HG03342 (cell line): ENCODE measurements around the gene CLEC11A.
"Not testable (repeated sequence)": the region's sequence is repeated elsewhere in the genome, so short reads cannot be mapped to it uniquely, and the experiment has no call there.

ENCODE experiments used
- ATAC-seq: cut with Tn5 transposase; IDR thresholded peaks from one replicate; pipeline ENCODE4 v1.9.1; 2021; ENCODE audit warnings: mild to moderate bottlenecking, moderate library complexity; ENCODE audit not compliant: unreplicated experiment

Gene CLEC11A

DNA sequence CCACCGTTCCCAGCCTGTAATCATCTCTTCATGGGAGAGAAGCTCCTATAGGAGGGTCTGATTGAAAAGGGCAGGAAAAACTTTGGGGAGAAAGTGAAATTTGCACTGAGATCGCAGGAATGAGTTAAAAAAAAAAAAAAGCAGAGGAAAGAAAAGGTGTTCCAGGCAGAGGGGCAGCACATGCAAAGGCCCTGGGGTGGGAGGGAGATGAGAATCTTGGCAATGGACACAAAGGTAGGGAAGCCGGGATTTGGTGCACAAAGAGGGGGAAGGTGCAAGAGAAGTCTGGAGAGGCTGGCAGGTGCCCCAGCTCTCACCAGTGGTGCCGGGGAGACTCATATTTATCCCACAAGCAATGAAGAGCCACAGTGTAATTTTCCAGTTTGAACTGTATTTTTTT, 30.7 kb downstream of the CLEC11A start:
- ATAC-seq: no peak

DNA sequence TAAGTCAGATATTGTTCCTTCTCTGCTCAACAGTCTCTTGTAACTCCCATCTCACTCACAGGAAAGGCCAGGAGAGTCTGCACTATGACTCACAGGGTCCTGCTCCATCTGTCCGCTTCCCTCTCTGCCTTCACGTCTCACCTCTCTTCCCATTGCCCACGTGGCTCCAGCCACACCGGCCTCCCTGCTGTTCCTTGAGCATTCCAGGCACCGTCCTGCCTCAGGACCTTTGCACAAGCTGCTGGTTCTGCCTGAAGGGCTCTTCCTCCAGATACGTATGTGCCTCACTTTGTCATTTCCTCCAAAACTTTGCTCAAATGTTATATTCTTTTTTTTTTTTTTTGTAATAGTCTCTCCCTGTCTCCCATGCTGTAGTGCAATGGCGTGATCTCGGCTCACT, 33.1 kb downstream of the CLEC11A start:
- ATAC-seq: not testable (repeated sequence)

DNA sequence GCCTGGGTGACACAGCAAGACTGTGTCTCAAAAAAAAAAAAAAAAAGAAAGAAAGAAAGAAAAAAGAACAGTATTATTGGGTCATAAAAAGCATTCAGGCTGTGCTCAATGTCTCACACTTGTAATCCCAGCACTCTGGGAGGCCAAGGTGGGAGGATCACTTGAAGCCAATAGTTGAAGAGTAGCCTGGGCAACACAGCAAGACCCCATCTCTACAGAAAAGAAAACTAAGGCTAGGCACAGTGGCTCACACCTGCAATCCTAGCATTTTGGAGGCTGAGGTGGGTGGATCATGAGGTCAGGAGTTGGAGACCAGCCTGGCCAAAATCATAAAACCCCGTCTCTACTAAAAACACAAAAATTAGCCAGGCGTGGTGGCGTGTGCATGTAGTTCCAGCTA, 34.5 kb downstream of the CLEC11A start:
- ATAC-seq: not testable (repeated sequence)

DNA sequence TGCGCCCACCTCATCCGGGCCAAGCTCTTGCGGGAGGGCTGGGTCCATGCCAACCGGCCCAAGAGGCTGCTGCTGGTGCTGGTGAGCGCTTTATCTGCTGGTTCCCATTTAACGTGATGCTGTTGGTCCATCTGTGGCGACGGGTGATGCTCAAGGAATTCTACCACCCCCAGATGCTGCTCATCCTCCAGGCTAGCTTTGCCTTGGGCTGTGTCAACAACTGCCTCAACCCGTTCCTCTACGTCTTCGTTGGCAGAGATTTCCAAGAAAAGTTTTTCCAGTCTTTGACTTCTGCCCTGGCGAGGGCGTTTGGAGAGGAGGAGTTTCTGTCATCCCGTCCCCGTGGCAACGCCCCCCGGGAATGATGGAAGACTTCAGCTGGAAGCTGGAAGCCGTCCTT, 35.9 kb downstream of the CLEC11A start:
- not testable (repeated sequence) for ATAC-seq

DNA sequence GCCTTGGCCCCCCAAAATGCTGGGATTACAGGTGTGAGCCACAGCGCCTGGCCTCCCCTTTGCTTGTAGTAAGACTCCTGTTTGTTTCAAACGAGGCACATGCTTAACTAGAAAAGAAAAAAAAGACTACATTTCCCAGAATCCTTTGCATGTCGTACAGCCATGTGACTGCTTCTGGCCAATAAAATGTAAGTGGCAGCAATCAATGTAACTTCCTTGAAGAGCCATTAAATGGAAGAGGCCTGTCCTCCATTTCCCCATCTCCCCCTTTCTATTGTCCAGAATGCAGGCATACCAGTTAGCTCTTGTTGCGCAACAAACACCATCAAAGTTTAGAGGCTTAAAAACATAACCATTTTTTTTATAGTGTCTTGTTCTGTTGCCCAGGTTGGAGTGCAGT, 36.7 kb downstream of the CLEC11A start:
- no peak for ATAC-seq

DNA sequence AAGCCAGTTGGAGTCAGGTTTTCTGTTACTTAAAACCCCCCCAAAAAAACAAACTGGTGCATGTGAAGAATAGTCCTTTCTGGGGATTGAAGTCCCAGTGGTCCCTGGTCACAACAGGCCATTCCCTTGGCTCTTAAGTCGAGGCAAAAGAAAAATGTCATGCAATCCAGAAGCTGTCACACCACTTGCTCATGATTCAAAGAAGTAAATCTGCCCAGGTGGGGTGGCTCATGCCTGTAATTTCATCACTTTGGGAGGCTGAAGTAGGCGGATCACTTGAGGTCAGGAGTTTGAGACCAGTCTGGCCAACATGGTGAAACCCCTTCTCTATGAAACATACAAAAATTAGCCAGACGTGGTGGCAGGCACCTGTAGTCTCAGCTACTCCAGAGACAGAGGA, 38.3 kb downstream of the CLEC11A start:
- not testable (repeated sequence) for ATAC-seq

DNA sequence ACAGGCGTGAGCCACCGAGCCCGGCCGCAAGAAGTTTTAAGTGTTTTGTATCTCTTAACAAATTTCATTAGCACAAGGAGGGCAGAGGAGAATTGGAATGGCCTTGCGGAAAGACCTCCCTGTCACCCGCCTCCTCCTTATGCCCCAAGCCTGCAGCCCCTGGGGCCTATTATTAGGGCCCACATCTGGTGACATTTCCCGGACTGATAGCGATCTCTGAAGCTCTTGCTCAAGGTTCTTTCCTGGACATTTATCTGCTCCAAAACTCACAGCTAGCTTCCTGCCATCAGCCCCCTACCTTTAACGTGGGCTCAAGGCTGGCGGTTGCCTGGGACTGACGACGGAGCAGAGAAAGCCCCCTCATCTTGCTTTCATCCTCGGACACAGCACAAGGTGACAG, 40.4 kb downstream of the CLEC11A start:
- not testable (repeated sequence) for ATAC-seq

DNA sequence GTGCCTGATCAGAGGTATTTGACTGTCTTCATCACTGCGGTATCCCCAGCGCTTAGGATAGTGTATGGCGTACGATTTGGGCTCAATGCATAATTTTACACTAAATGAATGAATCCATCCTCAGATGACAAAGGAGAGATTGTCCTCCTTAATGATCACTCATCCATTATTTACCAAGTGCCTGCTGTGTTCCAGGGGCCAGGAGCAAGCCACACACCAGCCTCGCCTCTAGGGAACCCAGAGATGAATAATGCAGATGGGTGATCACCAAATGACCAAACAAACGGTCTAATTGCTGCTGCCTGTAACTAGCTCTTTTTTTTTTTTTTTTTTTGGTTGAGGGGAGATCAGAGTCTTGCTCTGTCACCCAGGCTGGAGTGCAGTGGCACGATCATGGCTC, 41.2 kb downstream of the CLEC11A start:
- no peak for ATAC-seq

DNA sequence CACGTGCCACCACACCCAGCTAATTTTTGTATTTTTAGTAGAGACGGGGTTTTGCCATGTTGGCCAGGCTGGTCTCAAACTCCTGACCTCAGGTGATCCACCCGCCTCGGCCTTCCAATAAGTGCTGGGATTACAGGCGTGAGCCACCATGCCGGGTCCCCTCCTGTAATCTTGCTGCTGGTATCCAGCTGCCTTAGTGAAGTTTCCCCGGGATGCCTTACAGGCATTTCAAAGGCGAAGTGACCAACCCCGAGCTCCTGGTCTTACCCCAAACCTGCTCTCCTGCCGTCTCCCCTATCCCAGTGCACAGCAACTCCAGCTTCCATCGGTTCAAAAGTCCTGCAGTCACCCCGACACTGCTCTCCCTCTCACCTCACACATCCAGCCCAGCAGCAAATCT, 43.6 kb downstream of the CLEC11A start:
- ATAC-seq: not testable (repeated sequence)

DNA sequence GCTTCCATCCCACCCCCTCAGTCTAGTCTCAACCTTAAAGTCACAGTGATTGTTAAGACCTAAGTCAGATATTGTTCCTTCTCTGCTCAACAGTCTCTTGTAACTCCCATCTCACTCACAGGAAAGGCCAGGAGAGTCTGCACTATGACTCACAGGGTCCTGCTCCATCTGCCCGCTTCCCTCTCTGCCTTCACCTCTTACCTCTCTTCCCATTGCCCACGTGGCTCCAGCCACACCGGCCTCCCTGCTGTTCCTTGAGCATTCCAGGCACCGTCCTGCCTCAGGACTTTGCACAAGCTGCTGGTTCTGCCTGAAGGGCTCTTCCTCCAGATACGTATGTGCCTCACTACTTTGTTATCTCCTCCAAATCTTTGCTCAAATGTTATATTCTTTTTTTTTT, 44.1 kb downstream of the CLEC11A start:
- not testable (repeated sequence) for ATAC-seq

DNA sequence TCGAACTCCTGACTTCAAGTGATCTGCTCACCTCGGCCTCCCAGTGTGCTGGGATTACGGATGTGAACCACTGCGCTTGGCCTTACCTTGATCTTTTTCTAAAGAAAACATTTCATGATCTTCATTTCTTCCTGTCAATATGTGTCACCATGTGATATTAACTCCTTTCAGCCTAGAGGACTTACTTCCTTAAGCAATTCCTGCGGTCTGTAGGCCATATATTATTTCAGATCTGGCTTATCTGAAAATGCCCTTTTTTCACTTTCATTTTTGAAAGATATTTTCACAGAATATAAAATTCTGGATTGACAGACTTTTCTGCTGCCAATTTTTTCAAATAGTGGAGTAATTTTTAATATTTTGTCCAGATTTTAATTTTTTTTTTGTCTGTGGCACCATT, 45.1 kb downstream of the CLEC11A start:
- no peak for ATAC-seq

DNA sequence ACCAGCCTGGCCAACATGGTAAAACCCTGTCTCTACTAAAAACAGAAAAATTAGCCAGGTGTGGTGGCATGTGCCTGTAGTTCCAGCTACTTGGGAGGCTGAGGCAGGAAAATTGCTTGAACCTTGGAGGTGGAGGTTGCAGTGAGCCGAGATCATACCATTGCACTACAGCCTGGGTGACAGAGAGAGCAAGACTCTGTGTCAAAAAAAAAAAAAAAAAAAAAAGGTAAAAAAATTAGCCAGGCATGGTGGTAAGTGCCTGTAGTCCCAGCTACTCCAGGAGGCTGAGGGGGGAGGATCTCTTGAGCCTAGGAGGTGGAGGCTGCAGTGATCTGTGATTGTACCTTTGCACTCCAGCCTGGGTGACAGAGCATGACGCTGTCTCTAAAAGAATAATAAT, 47.0 kb downstream of the CLEC11A start, which contains the start of gene GPR32:
Gene GPR32 (plus strand): TSS at position 301 of the 400 bp plus-strand sequence. CDS start 137 bp downstream, outside the sequence.
- ATAC-seq: not testable (repeated sequence)

DNA sequence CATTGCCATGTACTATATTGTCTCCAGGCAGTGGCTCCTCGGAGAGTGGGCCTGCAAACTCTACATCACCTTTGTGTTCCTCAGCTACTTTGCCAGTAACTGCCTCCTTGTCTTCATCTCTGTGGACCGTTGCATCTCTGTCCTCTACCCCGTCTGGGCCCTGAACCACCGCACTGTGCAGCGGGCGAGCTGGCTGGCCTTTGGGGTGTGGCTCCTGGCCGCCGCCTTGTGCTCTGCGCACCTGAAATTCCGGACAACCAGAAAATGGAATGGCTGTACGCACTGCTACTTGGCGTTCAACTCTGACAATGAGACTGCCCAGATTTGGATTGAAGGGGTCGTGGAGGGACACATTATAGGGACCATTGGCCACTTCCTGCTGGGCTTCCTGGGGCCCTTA, 47.7 kb downstream of the CLEC11A start:
- ATAC-seq: no peak

DNA sequence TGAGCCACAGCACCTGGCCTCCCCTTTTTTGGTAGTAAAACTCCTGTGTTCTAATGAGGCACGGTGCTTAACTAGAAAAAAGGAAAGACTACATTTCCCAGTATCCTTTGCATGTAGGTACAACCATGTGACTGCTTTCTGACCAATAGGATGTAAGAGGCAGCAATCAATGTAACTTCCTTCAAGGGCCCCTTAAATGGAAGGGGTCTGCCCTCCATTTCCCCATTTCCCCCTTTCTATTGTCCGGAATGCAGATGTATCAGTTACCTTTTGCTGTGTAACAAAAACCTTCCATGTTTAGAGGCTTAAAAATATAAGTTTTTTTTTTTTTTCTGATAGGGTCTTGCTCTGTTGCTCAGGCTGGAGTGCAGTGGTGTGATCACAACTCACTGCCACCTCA, 49.3 kb downstream of the CLEC11A start:
- no peak for ATAC-seq

DNA sequence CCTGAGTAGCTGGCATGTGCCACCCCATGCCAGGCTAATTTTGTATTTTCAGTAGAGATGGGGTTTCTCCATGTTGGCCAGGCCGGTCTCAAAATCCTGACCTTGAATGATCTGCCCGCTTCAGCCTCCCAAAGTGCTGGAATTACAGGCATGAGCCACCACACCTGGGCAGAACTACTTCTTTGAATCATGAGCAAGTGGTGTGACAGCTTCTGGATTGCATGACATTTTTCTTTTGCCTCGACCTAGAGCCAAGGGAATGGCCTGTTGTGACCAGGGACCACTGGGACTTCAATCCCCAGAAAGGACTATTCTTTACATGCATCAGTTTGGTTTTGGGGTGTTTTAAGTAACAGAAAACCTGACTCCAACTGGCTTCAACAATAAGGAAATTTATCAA, 49.7 kb downstream of the CLEC11A start:
- not testable (repeated sequence) for ATAC-seq

DNA sequence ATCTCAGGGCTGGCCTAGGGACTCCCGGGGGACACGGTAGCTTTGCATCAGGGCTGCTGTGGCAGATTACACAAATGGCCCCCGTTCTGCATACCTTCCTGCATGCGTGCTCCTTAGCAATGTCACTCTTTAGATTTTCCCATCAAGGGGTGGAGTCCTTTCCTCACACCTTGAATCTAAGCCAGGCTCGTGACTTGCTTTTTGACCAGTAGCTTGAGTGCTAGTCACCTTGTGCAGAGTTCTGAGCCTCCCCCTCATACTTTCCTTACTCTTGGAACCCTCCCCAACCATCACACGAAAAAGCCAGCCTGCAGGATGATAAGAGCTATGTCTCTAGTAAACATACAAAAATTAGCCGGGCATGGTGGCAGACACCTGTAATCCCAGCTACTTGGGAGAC, 50.3 kb downstream of the CLEC11A start:
- ATAC-seq: not testable (repeated sequence)
